OCI-LY7 (cell line): ENCODE measurements around the gene TFAP2C. TPM values are rescaled to one million over a fixed set of nuclear protein-coding genes. Genes with fewer than 3 reads are reported as not detected.
A peak's percentile ranks its signal among the peaks of the same experiment; 100 is the strongest.

Source experiments
- BruUV-seq: library from RNA; stranded (reverse); fragments of 400-500 nt; replicated peaks from 2 replicates; lab custom pipeline; 2021; lab: Mats Ljungman, UMichigan
- CTCF ChIA-PET: fragments of 300-600 bp; sonication (Branson Sonifier 250); formaldehyde crosslinking; loops from one replicate; lab custom pipeline; 2022; ENCODE audit warnings: antibody characterized with exemption; ENCODE audit not compliant: unreplicated experiment; lab: Charles Lee
- POLR2A ChIA-PET: fragments of 300-600 bp; sonication (Branson Sonifier 250); formaldehyde crosslinking; loops from one replicate; lab custom pipeline; 2022; ENCODE audit warnings: antibody characterized with exemption; lab: Charles Lee
- DNase-seq: peaks from one replicate; pipeline ENCODE4 v3.0.0-alpha.2; 2015; ENCODE audit warnings: low spot score
- H2AFZ ChIP-seq: fragments of 200-600 bp; sonication (generic), shearing (Covaris generic); 2 replicates; pipeline ENCODE4 v1.6.1; 2014; ENCODE audit warnings: mild to moderate bottlenecking, antibody characterized with exemption, low read length, moderate library complexity
- H3K27ac ChIP-seq: fragments of 200-600 bp; sonication (generic); 2 replicates; pipeline ENCODE4 v1.5.1; 2014; ENCODE audit warnings: mixed run types, low read depth, mild to moderate bottlenecking, moderate library complexity, low read length, inconsistent platforms; ENCODE audit not compliant: poor library complexity, severe bottlenecking
- H3K36me3 ChIP-seq: fragments of 200-600 bp; sonication (generic); 2 replicates; pipeline ENCODE4 v1.6.1; 2014; ENCODE audit warnings: mild to moderate bottlenecking, antibody characterized with exemption, low read length, moderate library complexity, mixed read lengths; ENCODE audit not compliant: insufficient read depth
- H3K4me1 ChIP-seq: fragments of 200-600 bp; sonication (generic); 2 replicates; pipeline ENCODE4 v1.5.1; 2014; ENCODE audit warnings: mild to moderate bottlenecking, low read length; ENCODE audit not compliant: insufficient read depth, poor library complexity, severe bottlenecking
- H3K4me2 ChIP-seq: fragments of 200-600 bp; sonication (generic); 2 replicates; pipeline ENCODE4 v1.6.1; 2014; ENCODE audit warnings: mild to moderate bottlenecking, low read length
- H3K4me3 ChIP-seq: fragments of 200-600 bp; sonication (generic); 2 replicates; pipeline ENCODE4 v1.5.1; 2014; ENCODE audit warnings: mild to moderate bottlenecking, low read depth, low read length; ENCODE audit not compliant: poor library complexity, severe bottlenecking
- H3K79me2 ChIP-seq: fragments of 200-600 bp; sonication (generic); 2 replicates; pipeline ENCODE4 v1.6.1; 2016; ENCODE audit warnings: low read depth, mild to moderate bottlenecking, low read length, moderate library complexity, mixed read lengths; ENCODE audit not compliant: insufficient read depth
- H3K9me2 ChIP-seq: fragments of 200-600 bp; sonication (generic); 2 replicates; pipeline ENCODE4 v1.6.1; 2016; ENCODE audit warnings: mild to moderate bottlenecking, low read length, mixed read lengths; ENCODE audit not compliant: insufficient read depth
- H3K9me3 ChIP-seq: fragments of 200-600 bp; sonication (generic); 2 replicates; pipeline ENCODE4 v1.6.1; 2014; ENCODE audit warnings: mild to moderate bottlenecking, mixed run types, low read length, mixed read lengths
- H4K20me1 ChIP-seq: fragments of 200-600 bp; sonication (generic); 2 replicates; pipeline ENCODE4 v1.6.1; 2014; ENCODE audit warnings: mild to moderate bottlenecking, antibody characterized with exemption, low read length, moderate library complexity, mixed read lengths; ENCODE audit not compliant: insufficient read depth
- CTCF ChIP-seq: fragments of 200-600 bp; sonication (generic); conservative IDR thresholded peaks from 2 replicates; pipeline ENCODE4 v1.5.1; 2014; ENCODE audit warnings: mild to moderate bottlenecking, antibody characterized with exemption, low read length, moderate library complexity, mixed read lengths
- EZH2phosphoT487 ChIP-seq: fragments of 200-600 bp; sonication (generic); IDR thresholded peaks from 2 replicates; pipeline ENCODE4 v1.6.1; 2018; ENCODE audit warnings: low read depth, borderline replicate concordance, mild to moderate bottlenecking, mixed run types, antibody characterized with exemption, low read length, moderate library complexity, mixed read lengths
- intact Hi-C: fragments of 100-400 bp; cut with micrococcal nuclease; formaldehyde crosslinking; loops from one replicate; pipeline ENCODE4 v1.10.0; 2022; ENCODE audit not compliant: unreplicated experiment
- total RNA-seq, 2 experiments: library from RNA; depleted of rRNA in 1 of 2; stranded (reverse); fragments of >200 nt in 1 of 2; shearing (Covaris generic) in 1 of 2; gene quantifications; 2 replicates each; pipeline ENCODE4 v1.2.3, GENCODE V29; 2014 to 2022

The TFAP2C gene
- total RNA-seq, 2 experiments from 2014 or later = not detected

- Histone ChIP-seq H3K36me3 (no peaks in the 10 kb centered on the region), H3K9me3 (no peaks in the 10 kb centered on the region), H2AFZ (no peak overlapping the region), H3K27ac (no peak overlapping the region), H3K9me2 (no peaks in the 10 kb centered on the region), H3K4me2 (no peak overlapping the region), H4K20me1 (no peaks in the 10 kb centered on the region), H3K4me1 (no peaks in the 10 kb centered on the region), H3K4me3 (no peak overlapping the region), H3K79me2 (no peaks in the 10 kb centered on the region)
- ChIA-PET CTCF (no interaction called here), POLR2A (no interaction called here)
- intact Hi-C loops = no loop called here
- TF ChIP-seq CTCF (no peak), EZH2phosphoT487 (no peak)
- BruUV-seq = no TSS peak
- DNase-seq = no peak
These were observed 44.3 kb downstream of the TFAP2C start for GRCh38 chr20:56673450-56673849.

GRCh38 chr20:56676001-56676400, 46.9 kb downstream of the TFAP2C start:
- TF ChIP-seq CTCF (no peak), EZH2phosphoT487 (no peak)
- CTCF ChIA-PET = no interaction called here
- intact Hi-C loops = no loop called here
- H3K36me3 ChIP-seq = no peaks in the 10 kb centered on the region
- peak; percentile 16 for DNase-seq
- no peak overlapping the region for H3K27ac ChIP-seq
- BruUV-seq = no TSS peak
- no peak overlapping the region for H3K4me3 ChIP-seq
- POLR2A ChIA-PET = no interaction called here
- no peaks in the 10 kb centered on the region for H4K20me1 ChIP-seq
- H3K79me2 ChIP-seq = no peaks in the 10 kb centered on the region
- no peaks in the 10 kb centered on the region for H3K9me3 ChIP-seq
- H2AFZ ChIP-seq = no peak overlapping the region
- H3K4me2 ChIP-seq = no peak overlapping the region
- H3K4me1 ChIP-seq = no peaks in the 10 kb centered on the region
- H3K9me2 ChIP-seq = no peaks in the 10 kb centered on the region

GRCh38 chr20:56676679-56677078, 47.6 kb downstream of the TFAP2C start:
- Histone ChIP-seq H3K4me2 (no peak overlapping the region), H3K4me1 (no peaks in the 10 kb centered on the region), H2AFZ (no peak overlapping the region), H3K27ac (no peak overlapping the region), H4K20me1 (no peaks in the 10 kb centered on the region), H3K79me2 (no peaks in the 10 kb centered on the region), H3K9me2 (no peaks in the 10 kb centered on the region), H3K36me3 (no peaks in the 10 kb centered on the region), H3K9me3 (no peaks in the 10 kb centered on the region), H3K4me3 (no peak overlapping the region)
- TF ChIP-seq EZH2phosphoT487 (no peak), CTCF (no peak)
- CTCF ChIA-PET = no interaction called here
- intact Hi-C loops = no loop called here
- no TSS peak for BruUV-seq
- POLR2A ChIA-PET = interaction anchor here (0.9 kb wide), 1 partner anchor 15 kb away, joined by 3 read pairs; no protein-coding TSS in a partner anchor
- DNase-seq = no peak
